Stimulated activated naive CD8-positive, alpha-beta T cell treated with anti-CD3 and anti-CD28 coated beads, Interleukin-15, amount 100 ng/mL, for 72 hours (primary cell): ENCODE measurements around the gene TXN2.
"Not testable (repeated sequence)": the region's sequence is repeated elsewhere in the genome, so short reads cannot be mapped to it uniquely, and the experiment has no call there.

Source experiments
- ATAC-seq: fragments of 150-1000 bp; cut with Tn5 transposase; 2 replicates; pipeline ENCODE4 v1.10.0; 2021; ENCODE audit warnings: mild to moderate bottlenecking, moderate library complexity
- DNase-seq, 2 donors: peaks; one replicate each; pipeline ENCODE4 v3.0.0; 2021 to 2022
- H3K27ac Mint-ChIP-seq, 2 donors: one replicate each; pipeline ENCODE4 v1.8.0; 2022; ENCODE audit warnings: mild to moderate bottlenecking in 2 of 2, mixed read lengths in 2 of 2, moderate library complexity in 2 of 2
- H3K27me3 Mint-ChIP-seq: one replicate; pipeline ENCODE4 v1.8.0; 2022; ENCODE audit warnings: mixed read lengths
- H3K4me1 Mint-ChIP-seq: one replicate; pipeline ENCODE4 v1.8.0; 2022; ENCODE audit warnings: mild to moderate bottlenecking, mixed read lengths
- H3K4me3 Mint-ChIP-seq, 2 donors: one replicate each; pipeline ENCODE4 v1.8.0; 2022; ENCODE audit warnings: mild to moderate bottlenecking in 2 of 2, mixed read lengths in 2 of 2, moderate library complexity in 1 of 2
- H3K9me3 Mint-ChIP-seq, 2 donors: one replicate each; pipeline ENCODE4 v1.8.0; 2022; ENCODE audit warnings: mixed read lengths in 2 of 2

Gene TXN2

DNA sequence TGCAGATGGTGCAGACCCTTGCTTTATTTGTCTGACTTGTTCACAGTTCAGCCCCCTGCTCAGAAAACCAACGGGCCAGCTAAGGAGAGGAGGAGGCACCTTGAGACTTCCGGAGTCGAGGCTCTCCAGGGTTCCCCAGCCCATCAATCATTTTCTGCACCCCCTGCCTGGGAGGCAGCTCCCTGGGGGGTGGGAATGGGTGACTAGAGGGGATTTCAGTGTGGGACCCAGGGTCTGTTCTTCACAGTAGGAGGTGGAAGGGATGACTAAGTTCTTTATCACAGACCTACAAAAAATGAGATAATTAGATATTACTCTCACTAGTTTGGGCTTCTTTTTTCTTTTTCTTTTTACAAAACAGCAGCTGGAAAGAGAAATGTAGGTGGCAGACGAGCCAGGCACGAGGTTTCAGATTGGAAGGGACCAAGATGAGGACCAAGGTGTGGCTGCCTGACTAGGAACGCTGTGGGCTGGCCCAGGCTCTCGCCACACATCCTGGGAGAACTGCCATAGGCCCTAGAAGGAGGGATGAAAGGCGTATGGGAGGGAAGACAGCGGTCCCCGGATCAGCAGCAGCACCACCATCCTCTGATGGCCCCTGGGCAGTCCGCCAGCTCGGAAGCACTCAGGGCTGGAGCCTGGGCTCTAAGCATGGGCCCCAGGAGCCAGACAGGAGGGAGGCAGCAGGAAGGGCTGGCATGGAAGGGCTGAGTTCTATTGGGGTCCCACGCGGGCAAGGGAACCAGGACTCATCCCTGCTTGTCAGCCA, 14.2 kb downstream of the TXN2 start:
- Mint-ChIP-seq H3K4me1 (peaks cover 44% of the 10 kb centered on the region), H3K4me3 (peak overlapping the region in 1 of 2 donors; percentile 50), H3K9me3 (no peaks in the 10 kb centered on the region), H3K27me3 (no peaks in the 10 kb centered on the region), H3K27ac (peak overlapping the region; percentile 87 to 88)
- DNase-seq, result no peak
- ATAC-seq, result no peak

DNA sequence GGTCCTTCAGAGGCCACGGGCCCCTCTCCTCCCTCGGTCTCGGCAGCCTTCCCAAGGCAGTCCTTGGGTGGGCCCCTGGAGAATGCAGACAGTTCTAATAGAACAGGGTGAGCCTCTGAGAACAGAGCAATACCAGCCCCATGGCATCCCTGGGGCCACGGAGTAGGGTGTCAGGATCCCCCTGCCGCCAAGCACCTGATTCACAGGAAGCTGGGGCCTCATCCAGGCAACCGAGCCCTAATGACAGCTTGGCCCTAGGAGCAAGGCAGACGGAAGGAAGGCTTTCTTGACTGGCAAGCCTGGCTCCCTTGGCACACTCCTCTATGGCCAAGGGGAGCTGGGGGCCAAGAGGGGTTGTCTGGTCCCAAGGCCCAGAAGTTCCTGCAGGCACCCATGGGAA, 15.2 kb downstream of the TXN2 start:
- H3K4me1 Mint-ChIP-seq, result peaks cover 46% of the 10 kb centered on the region
- ATAC-seq, result no peak
- no peak for DNase-seq
- no peak overlapping the region for H3K4me3 Mint-ChIP-seq
- no peaks in the 10 kb centered on the region for H3K27me3 Mint-ChIP-seq
- peak overlapping the region; percentile 34 to 52 for H3K27ac Mint-ChIP-seq
- no peaks in the 10 kb centered on the region for H3K9me3 Mint-ChIP-seq

DNA sequence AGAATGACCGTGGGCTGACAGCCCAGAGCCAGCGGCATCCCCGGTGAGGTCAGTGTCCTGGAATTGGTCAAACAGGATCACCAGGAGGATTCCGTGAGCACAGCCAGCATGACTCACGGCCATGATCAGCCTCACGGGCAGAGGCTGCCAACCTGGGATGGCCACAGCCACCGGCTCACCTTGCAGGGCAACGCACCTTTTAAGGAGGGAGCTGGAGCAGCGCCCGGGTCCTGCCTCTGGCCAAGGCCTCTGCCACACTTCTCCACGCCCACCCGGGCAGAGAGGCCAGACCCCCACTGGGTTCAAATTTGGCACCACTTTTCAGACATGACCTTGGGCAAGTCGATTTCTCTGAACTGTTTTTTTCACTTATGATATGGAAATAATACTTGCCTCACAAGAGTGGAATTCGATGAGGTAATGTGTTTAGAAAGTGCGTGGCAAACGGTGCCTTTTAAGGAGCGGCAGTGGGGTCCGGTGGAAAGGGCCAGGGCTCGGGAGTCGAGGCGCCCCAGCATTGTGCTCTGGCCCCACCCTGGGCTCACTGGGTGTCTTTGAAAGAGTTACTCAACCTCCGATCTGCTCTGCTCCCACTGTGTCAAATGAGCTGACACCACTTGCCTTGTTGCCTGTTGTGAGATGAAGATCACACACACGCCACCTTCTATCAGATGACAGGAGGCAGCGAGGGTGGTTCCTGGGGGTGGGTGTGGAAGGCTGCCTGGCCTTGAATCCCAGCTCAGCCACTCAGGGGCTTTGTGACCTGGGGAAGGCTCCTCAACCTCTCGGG, 16.0 kb downstream of the TXN2 start:
- Mint-ChIP-seq H3K4me1 (peaks cover 39% of the 10 kb centered on the region), H3K4me3 (no peak overlapping the region), H3K27me3 (no peaks in the 10 kb centered on the region), H3K9me3 (no peaks in the 10 kb centered on the region), H3K27ac (peak overlapping the region; percentile 19 to 40)
- ATAC-seq (no peak), DNase-seq (no peak)

DNA sequence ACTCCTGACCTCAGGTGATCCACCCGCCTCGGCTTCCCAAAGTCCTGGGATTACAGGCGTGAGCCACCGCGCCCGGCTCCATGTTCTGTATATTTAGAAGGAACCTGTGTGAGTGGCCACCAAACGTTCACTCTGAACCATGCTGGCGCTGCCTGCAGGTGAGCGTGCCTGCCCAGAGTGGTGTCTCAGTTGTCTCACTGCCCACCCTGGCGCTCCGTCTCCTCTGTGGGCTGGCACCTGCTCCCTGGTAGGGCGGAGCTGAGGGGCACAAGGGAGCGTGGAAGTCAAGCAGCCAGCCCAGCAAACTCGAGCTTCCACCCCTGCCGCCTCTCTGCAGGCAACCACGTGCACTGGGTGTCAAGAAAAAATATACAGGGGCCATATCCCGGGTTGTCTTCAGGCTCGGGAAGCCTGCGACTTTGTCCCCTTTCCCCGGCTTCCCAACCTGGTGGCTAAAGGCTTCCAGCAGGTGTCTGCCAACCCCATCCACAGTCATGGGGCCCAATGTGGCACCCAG, 16.7 kb downstream of the TXN2 start:
- DNase-seq (no peak), ATAC-seq (no peak)
- Mint-ChIP-seq H3K27me3 (no peaks in the 10 kb centered on the region), H3K4me3 (no peak overlapping the region), H3K27ac (no peak overlapping the region), H3K4me1 (peaks cover 33% of the 10 kb centered on the region), H3K9me3 (no peaks in the 10 kb centered on the region)

DNA sequence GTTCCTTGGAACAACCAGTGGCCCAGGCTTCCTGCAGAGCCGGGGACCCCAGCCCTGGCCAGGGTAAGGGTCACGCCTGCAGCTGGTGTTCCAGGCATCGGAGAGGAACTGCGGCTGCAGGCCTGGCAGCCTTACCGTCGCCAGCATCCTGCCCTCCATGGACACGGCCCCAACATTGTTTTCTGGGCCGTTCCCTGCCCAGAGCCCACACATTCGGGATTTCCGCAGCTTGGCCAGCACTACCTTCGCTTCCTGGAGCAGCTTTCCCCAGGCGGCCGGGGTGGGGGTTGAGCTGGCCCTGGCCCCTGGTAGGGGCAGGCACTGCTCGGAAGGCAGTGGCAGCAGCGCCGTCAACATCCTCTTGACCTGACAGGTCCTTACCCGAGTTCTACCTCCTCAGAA, 17.7 kb downstream of the TXN2 start:
- Mint-ChIP-seq H3K4me3 (no peak overlapping the region), H3K9me3 (no peaks in the 10 kb centered on the region), H3K27me3 (no peaks in the 10 kb centered on the region), H3K4me1 (peaks cover 33% of the 10 kb centered on the region), H3K27ac (no peak overlapping the region)
- DNase-seq (no peak), ATAC-seq (no peak)

DNA sequence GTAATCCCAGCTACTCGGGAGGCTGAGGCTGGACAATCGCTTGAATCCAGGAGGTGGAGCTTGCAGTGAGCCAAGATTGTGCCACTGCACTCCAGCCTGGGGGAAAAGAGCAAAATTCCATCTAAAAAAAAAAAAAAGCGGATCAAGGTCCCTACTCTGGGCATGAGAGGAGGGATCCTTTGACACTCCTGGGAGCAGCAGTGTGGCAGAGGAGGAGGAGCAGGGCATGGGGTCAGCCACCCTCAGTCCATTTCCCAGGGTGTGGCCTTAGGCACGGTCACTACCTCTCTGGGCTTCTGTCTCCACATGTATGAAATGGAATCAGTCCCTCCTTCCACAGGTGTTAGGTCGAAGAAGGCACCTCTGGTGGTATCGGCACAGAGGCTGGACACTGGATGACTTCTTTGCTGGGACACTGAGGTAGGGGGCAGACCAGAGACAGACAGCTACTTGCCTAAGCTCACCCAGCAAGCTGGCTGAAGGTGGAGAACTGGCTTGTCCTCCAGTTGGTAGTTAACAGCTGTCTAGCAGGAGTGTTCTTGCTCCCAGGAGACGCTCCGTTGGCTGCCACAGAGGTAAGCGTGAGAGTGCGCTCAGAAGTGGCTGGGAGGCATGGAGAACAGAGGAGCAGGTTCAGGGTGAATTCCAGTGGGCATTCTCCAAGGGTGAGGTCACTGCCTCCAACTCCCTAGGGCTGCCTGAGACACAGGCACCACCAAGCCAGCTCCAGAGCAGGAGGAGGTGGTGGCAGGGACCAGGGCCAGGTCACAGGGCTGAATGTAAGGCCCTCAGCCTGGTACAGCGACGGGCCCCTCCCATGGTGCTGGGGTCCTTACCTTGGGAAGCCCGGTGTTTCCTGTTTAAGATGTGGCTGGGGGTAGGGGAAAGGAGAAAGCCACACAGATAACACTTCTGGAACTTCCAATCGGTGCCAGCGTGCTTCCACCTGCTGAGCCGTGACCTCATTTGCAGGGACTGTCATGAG, 19.5 kb downstream of the TXN2 start:
- DNase-seq (no peak), ATAC-seq (no peak)
- Mint-ChIP-seq H3K4me1 (peaks cover 15% of the 10 kb centered on the region), H3K27me3 (no peaks in the 10 kb centered on the region), H3K9me3 (no peaks in the 10 kb centered on the region), H3K27ac (no peak overlapping the region), H3K4me3 (no peak overlapping the region)

DNA sequence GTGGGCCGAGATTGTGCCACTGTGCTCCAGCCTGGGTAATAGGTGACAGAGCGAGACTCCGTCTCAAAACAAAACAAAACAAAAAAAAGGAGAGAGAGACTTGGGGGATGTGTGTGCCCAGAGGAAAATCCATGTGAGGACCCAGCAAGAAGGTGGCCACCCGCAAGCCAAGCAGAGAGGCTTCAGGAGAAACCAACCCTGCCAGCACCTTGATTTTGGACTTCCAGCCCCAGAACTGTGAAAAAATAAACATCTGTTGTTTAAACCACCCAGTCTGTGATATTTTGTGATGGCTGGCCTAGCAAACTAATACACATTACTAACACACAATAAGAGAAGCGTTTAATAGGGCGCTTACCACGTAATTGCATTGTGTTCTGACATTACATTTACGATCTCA, 21.2 kb downstream of the TXN2 start:
- H3K27ac Mint-ChIP-seq, result no peak overlapping the region
- DNase-seq, result no peak
- no peak for ATAC-seq
- no peak overlapping the region for H3K4me3 Mint-ChIP-seq
- no peaks in the 10 kb centered on the region for H3K9me3 Mint-ChIP-seq
- H3K4me1 Mint-ChIP-seq, result peaks cover 17% of the 10 kb centered on the region
- H3K27me3 Mint-ChIP-seq, result no peaks in the 10 kb centered on the region

DNA sequence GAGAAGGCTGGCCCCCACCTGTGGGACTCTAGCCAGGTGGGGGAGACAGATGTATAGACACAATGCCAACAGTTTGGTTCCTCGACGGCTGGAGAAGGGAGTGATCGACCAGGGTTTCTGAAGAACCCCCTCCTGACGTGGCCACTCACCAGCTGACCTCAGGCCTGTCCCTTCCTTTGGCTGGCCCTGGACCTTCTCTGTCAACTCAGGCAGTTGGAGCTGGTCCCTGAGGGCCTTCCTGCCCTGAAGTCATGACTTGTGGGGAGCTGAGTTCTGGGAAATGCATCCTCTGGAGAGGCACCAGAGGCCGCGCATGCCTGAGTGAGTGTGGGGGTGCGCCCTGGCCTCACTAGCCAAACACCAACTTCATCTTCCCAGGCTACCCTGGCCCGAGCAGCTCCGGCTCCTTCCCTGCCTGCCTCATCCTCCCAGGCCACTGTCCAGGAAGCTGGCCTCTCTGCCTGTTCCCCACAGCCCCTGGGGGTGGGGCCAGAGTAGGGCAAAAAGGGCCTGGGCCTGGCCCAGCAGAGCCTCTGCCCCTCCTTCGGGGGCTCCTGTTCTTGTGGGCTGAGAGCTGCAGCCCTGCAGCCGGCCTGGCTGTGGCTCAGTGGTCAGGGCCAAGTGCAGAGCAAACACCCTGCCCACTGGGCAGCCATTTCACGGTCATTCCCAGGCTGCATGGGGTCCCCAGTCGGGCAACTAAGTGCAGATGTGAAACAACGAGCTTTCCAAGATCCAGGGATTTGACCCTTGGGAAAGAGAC, 23.6 kb downstream of the TXN2 start:
- H3K9me3 Mint-ChIP-seq, result no peaks in the 10 kb centered on the region
- no peak overlapping the region for H3K27ac Mint-ChIP-seq
- no peak overlapping the region for H3K4me3 Mint-ChIP-seq
- ATAC-seq, result no peak
- H3K4me1 Mint-ChIP-seq, result peaks cover 31% of the 10 kb centered on the region
- H3K27me3 Mint-ChIP-seq, result no peaks in the 10 kb centered on the region
- no peak for DNase-seq

DNA sequence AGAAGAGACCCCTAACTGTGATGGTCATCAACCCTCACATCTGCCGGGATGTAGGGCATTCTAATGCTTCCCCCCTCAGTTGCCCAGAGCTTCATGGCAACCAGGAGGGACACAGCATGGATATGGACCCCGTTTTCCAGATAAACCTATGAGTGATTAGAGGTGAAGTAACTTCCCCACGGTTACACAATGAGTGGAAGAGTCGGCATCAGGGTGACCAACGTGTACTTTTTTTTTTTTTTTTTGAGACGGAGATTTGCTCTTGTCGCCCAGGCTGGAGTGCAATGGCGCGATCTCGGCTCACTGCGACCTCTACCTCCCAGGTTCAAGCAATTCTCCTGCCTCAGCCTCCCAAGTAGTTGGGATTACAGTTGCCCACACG, 25.0 kb downstream of the TXN2 start:
- Mint-ChIP-seq H3K4me1 (peaks cover 40% of the 10 kb centered on the region), H3K9me3 (no peaks in the 10 kb centered on the region), H3K27ac (no peak overlapping the region), H3K27me3 (no peaks in the 10 kb centered on the region), H3K4me3 (no peak overlapping the region)
- DNase-seq (no peak), ATAC-seq (no peak)

DNA sequence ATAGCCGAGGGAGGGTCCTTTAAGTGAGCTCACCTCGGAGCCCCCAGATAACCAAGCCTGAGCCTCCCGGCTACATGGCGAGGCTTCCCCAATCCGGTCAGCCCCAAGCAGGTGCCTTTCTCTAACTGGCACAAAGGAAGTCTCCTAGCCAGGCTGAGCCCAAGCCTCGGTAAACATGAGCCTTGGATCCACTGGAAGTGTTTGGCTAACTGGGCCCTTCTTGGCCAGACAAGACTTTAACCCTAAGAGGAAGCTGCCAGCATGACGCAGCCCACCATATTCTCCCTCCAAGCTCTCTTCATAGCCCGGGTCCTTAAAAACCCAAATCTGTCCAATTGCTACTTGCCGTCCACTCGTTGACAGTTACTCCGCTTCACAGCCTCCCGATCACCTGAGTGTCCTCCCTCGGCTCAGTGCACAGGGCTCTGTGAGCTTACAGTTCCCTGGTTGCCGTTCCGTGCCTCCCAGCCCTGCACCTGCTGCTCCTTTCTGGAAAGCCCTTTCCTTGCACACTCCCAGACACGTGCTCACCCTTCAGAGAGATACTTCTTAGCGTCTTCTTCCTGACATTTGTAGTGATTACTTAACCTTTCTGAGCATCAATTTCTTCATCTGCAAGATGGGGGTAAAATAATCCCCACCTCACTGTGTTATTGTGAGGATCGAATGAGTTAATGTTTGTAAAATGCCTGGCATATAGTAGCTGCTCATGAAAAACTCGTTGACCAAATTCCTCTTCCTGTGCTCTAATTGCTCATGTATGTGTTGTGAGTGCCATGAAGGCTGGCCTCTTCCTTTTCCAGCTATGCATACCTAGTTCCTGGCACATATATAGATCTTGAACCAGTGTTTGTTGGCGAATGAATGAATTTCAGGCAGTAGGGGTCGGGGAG, 25.6 kb downstream of the TXN2 start:
- DNase-seq (no peak), ATAC-seq (no peak)
- Mint-ChIP-seq H3K27ac (peak overlapping the region; percentile 16 to 23), H3K4me1 (peaks cover 46% of the 10 kb centered on the region), H3K9me3 (no peaks in the 10 kb centered on the region), H3K27me3 (no peaks in the 10 kb centered on the region), H3K4me3 (peak overlapping the region; percentile 46 to 49)

DNA sequence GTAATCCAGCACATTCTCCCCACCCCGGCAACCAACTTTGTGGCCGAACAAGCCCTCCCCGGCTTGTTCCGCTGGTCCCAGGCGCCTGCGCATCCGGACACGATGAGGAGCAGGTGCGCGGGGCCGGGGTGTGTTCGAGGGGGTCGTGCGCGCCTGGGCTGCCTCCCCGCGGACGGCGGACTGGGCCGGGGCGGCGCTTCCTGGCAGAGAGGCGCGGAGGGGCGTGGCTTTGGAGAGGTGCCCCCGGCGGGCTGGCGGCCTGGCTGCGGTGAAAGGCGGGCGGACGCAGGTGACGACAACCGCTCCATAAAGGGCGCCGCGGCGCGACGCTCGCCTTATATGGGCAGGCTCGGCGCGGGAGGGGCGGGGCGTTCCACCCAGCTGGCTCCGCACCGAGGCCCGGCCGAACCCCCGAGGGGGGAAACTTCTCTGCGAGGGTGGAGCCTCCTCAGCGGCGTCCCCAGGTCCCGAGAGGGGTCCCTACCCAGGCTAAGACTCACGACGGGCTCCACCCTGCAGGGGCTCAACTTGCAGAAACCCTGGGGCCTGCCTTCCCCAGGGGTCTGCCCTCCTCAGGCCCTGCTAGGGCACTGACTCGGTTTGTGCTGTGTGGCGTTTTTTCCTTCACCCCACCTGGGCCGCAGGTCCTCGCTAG, 26.4 kb downstream of the TXN2 start:
- Mint-ChIP-seq H3K27me3 (no peaks in the 10 kb centered on the region), H3K4me3 (peak overlapping the region; percentile 49 to 83), H3K27ac (peak overlapping the region; percentile 73 to 78), H3K9me3 (no peaks in the 10 kb centered on the region), H3K4me1 (peaks cover 48% of the 10 kb centered on the region)
- peak; percentile 83 for ATAC-seq
- peak; percentile 97 for DNase-seq

DNA sequence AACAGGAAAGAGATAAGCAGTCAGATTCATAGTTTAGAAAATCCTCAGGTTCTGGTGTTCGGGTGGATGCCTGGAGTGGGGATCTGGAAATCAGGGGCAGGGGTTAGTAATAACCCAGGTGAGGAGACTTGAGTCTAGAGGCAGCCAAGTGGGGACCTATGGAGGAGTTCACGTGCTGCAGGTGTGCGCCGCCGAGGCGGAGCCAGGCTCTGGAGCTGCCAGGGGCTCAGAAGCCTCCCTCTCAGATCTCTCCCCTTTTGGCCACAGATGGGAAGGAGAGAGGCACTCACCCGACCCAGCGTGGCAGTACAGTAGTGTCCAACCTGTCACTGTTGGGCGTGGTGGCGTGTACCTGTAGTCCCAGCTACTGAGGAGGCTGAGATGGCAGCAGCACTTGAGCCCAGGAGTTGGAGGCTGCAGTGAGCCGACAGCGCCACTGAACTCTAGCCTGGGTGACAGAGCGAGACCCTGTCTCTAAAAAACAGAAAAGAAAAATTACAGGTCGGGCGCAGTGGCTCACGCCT, 27.5 kb downstream of the TXN2 start:
- H3K9me3 Mint-ChIP-seq, result no peaks in the 10 kb centered on the region
- peaks cover 51% of the 10 kb centered on the region for H3K4me1 Mint-ChIP-seq
- H3K4me3 Mint-ChIP-seq, result peak overlapping the region; percentile 49 to 83
- DNase-seq (no peak), ATAC-seq (no peak)
- H3K27me3 Mint-ChIP-seq, result no peaks in the 10 kb centered on the region
- peak overlapping the region; percentile 59 to 61 for H3K27ac Mint-ChIP-seq

DNA sequence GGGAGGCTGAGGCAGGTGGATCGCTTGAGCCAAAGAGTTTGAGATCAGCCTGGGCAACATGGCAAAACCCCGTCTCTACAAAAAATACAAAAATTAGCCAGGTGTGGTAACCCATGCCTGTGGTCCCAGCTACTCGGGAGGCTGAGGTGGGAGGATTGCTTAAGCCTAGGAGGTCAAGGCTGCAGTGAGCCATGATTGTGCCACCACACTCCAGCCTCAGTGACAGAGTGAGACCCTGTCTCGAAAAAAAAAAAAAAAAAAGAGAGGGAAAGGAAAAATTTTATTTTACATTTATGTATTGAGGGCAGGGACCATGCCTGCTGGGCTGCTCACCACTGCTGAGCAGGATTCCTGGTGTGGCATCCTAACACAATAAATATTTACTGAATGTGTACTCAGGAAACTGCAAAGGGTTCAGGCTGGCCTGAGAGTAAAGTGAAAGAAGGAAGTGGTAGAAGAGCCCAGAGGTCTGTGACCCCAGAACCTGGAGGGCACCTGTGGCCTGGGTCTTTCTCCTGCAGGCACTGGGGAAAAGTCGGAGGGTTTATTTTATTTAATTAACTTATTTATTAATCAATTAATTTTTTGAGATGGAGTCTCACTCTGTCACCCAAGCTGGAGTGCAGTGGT, 28.3 kb downstream of the TXN2 start:
- H3K27me3 Mint-ChIP-seq, ATAC-seq, DNase-seq, H3K9me3 Mint-ChIP-seq: not testable (repeated sequence)
- H3K4me1 Mint-ChIP-seq, result peaks cover 55% of the 10 kb centered on the region
- H3K4me3 Mint-ChIP-seq, result peak overlapping the region; percentile 49 to 83
- H3K27ac Mint-ChIP-seq, result peak overlapping the region in 1 of 2 donors; percentile 10
